K562 (cell line): Measurements from ENCODE around the gene RAB5B. TPM values are rescaled to one million over a fixed set of nuclear protein-coding genes. Genes with fewer than 3 reads are reported as not detected.

Source experiments
- CUX1 ChIP-seq: fragments of 200-800 bp; sonication (Bioruptor generic); IDR thresholded peaks from 2 replicates; pipeline ENCODE4 v1.6.1; 2016; ENCODE audit warnings: missing genetic modification characterization, missing compliant biosample characterization
- FOXA1 ChIP-seq: fragments of 450-650 bp; IDR thresholded peaks from 2 replicates; pipeline ENCODE4 v1.6.1; 2016; ENCODE audit warnings: mild to moderate bottlenecking, borderline replicate concordance
- MEIS2 ChIP-seq: fragments of 450-650 bp; IDR thresholded peaks from 2 replicates; pipeline ENCODE4 v1.6.1; 2014; ENCODE audit warnings: mild to moderate bottlenecking; ENCODE audit not compliant: partially characterized antibody
- PREB ChIP-seq: sonication (generic); formaldehyde crosslinking; IDR thresholded peaks from 2 replicates; pipeline ENCODE4 v1.8.1; 2023; ENCODE audit warnings: mild to moderate bottlenecking, missing genetic modification reagents
- PRMT5 ChIP-seq: sonication (generic); formaldehyde crosslinking; IDR thresholded peaks from 2 replicates; pipeline ENCODE4 v1.5.0; 2020; ENCODE audit warnings: missing genetic modification reagents
- ZFPM2 ChIP-seq: fragments of 250-450 bp; sonication (Bioruptor Pico); IDR thresholded peaks from 2 replicates; pipeline ENCODE4 v1.5.1; 2022; ENCODE audit warnings: mild to moderate bottlenecking
- ZKSCAN3 ChIP-seq: fragments of 250-450 bp; sonication (Bioruptor Pico); IDR thresholded peaks from 2 replicates; pipeline ENCODE4 v1.4.0; 2020
- ZNF518B ChIP-seq: fragments of 250-450 bp; sonication (Bioruptor Pico); IDR thresholded peaks from 2 replicates; pipeline ENCODE4 v1.5.0; 2021; ENCODE audit warnings: mild to moderate bottlenecking, moderate library complexity
- polyA plus RNA-seq, 8 experiments: library from polyadenylated mRNA; depleted of rRNA in 4 of 8; stranded (reverse) in 5 of 8; unstranded in 3 of 8; fragments of >200 nt; fragmentation: Nextera tagmentation in 2 of 8; fragmentation: Illumina TruSeq in 1 of 8; extraction: Ambion mirVana in 2 of 8; extraction: Trizol in 1 of 8; gene quantifications; 2 replicates each; pipeline versions ENCODE4 v1.2.1 to v1.2.3, GENCODE V29; 2011 to 2014; ENCODE audit warnings: inconsistent platforms in 1 of 8, missing spikeins in 1 of 8
- total RNA-seq, 7 experiments: library from RNA; depleted of rRNA in 6 of 7; stranded (reverse); fragments of >200 nt in 6 of 7; fragmentation: Illumina TruSeq in 2 of 7; extraction: Trizol in 2 of 7; gene quantifications; 2 replicates each; pipeline versions ENCODE4 v1.2.1 to v1.2.3, GENCODE V29; 2011 to 2021; ENCODE audit warnings: low replicate concordance in 1 of 7
- TF ChIP-seq, protein P1 (sequence below), 2 experiments: fragments of 200-800 bp in 1 of 2; sonication (Bioruptor generic) in 1 of 2; sonication (generic) in 1 of 2; formaldehyde crosslinking in 1 of 2; IDR thresholded peaks in 1 of 2; conservative IDR thresholded peaks in 1 of 2; 2 replicates each; pipeline versions ENCODE4 v1.5.0 to v1.6.1; 2016 to 2020; ENCODE audit warnings: missing compliant biosample characterization in 1 of 2, missing genetic modification characterization in 1 of 2, missing genetic modification reagents in 1 of 2
- TF ChIP-seq, protein P2 (sequence below): fragments of 250-450 bp; sonication (Bioruptor Pico); IDR thresholded peaks from 2 replicates; pipeline ENCODE4 v1.8.0; 2022; ENCODE audit warnings: inconsistent platforms
- TF ChIP-seq, protein P3 (sequence below): fragments of 450-650 bp; formaldehyde crosslinking; IDR thresholded peaks from 2 replicates; pipeline ENCODE4 v1.4.0; 2020; ENCODE audit warnings: mild to moderate bottlenecking, moderate library complexity

The RAB5B gene
- total and polyA plus RNA-seq, 9 of the 15 experiments (the other 6 are each of a cell fraction or from before 2014, with no cell fraction given): 6.8 to 73.8 (median 25.2) TPM

GRCh38 chr12:55996201-55996714 lies 22.4 kb downstream of the RAB5B start (continued):
- no peak for TF ChIP-seq ZNF518B
- TF ChIP-seq MEIS2: no peak
- TF ChIP-seq, protein P1, sequence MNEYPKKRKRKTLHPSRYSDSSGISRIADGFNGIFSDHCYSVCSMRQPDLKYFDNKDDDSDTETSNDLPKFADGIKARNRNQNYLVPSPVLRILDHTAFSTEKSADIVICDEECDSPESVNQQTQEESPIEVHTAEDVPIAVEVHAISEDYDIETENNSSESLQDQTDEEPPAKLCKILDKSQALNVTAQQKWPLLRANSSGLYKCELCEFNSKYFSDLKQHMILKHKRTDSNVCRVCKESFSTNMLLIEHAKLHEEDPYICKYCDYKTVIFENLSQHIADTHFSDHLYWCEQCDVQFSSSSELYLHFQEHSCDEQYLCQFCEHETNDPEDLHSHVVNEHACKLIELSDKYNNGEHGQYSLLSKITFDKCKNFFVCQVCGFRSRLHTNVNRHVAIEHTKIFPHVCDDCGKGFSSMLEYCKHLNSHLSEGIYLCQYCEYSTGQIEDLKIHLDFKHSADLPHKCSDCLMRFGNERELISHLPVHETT (CRISPR knock-in tag; conservative IDR thresholded peaks at IDR 0.05 in 1 of 2, IDR thresholded peaks at IDR 0.05 in 1 of 2): no peak
- TF ChIP-seq CUX1 (CRISPR knock-in tag): no peak
- TF ChIP-seq, protein P2, sequence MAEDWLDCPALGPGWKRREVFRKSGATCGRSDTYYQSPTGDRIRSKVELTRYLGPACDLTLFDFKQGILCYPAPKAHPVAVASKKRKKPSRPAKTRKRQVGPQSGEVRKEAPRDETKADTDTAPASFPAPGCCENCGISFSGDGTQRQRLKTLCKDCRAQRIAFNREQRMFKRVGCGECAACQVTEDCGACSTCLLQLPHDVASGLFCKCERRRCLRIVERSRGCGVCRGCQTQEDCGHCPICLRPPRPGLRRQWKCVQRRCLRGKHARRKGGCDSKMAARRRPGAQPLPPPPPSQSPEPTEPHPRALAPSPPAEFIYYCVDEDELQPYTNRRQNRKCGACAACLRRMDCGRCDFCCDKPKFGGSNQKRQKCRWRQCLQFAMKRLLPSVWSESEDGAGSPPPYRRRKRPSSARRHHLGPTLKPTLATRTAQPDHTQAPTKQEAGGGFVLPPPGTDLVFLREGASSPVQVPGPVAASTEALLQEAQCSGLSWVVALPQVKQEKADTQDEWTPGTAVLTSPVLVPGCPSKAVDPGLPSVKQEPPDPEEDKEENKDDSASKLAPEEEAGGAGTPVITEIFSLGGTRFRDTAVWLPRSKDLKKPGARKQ: 0 out of 2 replicates have a peak, but pooled peaks have one; percentile 73
- TF ChIP-seq PREB (CRISPR knock-in tag): no peak
- no peak for TF ChIP-seq PRMT5 (CRISPR knock-in tag)
- TF ChIP-seq, protein P3, sequence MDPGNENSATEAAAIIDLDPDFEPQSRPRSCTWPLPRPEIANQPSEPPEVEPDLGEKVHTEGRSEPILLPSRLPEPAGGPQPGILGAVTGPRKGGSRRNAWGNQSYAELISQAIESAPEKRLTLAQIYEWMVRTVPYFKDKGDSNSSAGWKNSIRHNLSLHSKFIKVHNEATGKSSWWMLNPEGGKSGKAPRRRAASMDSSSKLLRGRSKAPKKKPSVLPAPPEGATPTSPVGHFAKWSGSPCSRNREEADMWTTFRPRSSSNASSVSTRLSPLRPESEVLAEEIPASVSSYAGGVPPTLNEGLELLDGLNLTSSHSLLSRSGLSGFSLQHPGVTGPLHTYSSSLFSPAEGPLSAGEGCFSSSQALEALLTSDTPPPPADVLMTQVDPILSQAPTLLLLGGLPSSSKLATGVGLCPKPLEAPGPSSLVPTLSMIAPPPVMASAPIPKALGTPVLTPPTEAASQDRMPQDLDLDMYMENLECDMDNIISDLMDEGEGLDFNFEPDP: no peak
- no peak for TF ChIP-seq FOXA1
- no peak for TF ChIP-seq ZFPM2 (CRISPR knock-in tag)
- TF ChIP-seq ZKSCAN3: no peak
